Measurements from ENCODE around the gene CPA5.

The CPA5 gene

DNA sequence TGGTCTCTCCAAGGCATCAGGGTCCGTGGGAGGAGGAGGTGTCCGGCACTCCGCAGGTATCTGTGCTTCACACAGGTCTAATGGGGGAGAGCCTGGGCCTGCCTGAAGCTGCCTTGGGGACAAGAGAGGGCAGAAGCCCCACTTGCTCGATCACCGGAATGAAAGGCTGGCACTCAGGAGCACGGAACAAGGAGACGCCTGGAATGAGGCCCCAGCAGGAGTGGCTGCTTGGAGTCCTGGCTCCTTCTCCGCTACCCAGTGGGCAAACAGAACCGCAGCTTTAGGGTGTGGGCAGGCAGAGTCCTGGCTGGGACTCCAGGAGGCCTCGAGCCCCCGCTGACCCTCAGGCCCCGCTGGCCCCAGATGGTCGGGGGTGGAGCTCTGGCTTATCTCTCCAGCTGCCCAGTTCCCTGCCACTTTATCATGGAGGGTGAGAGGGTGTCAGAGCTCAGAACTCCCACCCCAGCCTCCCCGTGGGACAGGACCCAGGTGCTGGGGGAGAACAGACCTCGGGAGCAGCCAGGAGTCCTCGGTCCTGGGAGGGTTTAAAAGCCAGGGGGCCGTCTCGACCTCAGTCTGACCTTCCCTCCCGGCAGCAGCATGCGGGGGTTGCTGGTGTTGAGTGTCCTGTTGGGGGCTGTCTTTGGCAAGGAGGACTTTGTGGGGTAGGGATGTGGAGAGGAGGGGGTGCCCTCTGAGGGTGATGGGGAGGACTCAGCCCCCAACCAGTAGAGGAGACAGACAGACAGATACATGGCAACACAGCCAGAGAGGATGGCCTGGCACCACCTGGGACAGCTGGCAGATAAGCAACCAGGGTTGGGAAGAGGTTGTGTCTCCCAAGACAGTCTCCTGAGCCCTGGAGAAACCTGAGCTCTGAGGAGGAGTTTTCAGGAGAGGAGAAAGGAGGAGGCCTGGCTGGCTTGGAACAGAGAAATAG, 35.6 kb downstream of the CPA5 start, which contains the start of gene CPA1:
Gene CPA1, plus strand, starts transcription at position 574 of the 940 bp plus-strand sequence. Its CDS starts 27 bp downstream, at position 601.
- 95% methylated on average over 14 of the region's 20 CpGs for WGBS (ENCODE audit: insufficient coverage)
- ChIA-PET CTCF (no interaction called here), POLR2A (no interaction called here)
- Histone ChIP-seq H3K27me3 (replicated peaks in 2 of 5; ENCODE audit: control insufficient read depth in 4 of 5, insufficient read depth in 5 of 5, low read length in 4 of 5) (no peaks in the 10 kb centered on the region), H3K27ac (ENCODE audit: insufficient read depth in 1 of 2, low read depth in 1 of 2, low read length in 2 of 2, poor library complexity in 1 of 2, severe bottlenecking in 2 of 2) (no peak within 1 kb of the TSS), H3K9me3 (ENCODE audit: control extremely low read depth in 1 of 5, control insufficient read depth in 4 of 5, insufficient read depth in 2 of 5, low read depth in 1 of 5, low read length in 4 of 5) (peaks cover 3 to 11% (median 5%) of the 10 kb centered on the region in 5 experiments), H3K4me1 (ENCODE audit: control extremely low read depth in 1 of 4, control insufficient read depth in 4 of 4, insufficient read depth in 4 of 4, low read length in 3 of 4) (peaks cover 0 to 9% (median 7%) of the 10 kb centered on the region in 4 experiments), H3K4me3 (ENCODE audit: control insufficient read depth in 1 of 7, extremely low read depth in 1 of 7, insufficient read depth in 4 of 7, low read depth in 2 of 7, low read length in 6 of 7) (no peak within 1 kb of the TSS), H3K36me3 (ENCODE audit: control insufficient read depth in 4 of 4, insufficient read depth in 4 of 4, low read length in 3 of 4) (no peaks in the 10 kb centered on the region)
- DNase-seq, result no peak

DNA sequence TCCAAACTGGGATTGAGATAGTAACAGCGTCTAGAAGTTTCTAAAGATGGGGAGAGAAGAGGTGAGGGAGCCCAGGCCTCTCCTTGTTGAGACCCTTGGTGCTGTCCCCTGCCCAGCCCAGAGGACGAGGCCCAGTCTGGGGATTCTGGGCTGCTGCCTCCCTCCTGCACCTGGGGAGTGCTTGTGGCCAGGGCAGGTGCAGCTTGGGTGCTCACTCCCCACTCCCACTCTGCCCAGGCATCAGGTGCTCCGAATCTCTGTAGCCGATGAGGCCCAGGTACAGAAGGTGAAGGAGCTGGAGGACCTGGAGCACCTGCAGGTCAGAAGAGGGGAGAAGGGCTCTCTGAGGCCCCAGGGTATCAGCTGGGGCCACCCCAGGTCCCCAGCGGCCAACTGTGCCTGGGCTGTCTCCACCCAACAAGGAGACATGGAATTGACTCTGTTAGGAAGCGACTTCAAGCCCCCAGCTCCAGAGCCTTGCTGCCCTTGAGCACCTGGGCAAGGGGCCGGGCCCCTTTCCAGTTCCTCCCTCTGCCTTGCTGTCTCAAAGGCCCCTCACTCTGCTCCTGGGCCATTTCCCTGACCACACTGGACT, 36.3 kb downstream of the CPA5 start:
- Histone ChIP-seq H3K27ac (ENCODE audit: insufficient read depth in 1 of 2, low read depth in 1 of 2, low read length in 2 of 2, poor library complexity in 1 of 2, severe bottlenecking in 2 of 2) (no peak overlapping the region), H3K9me3 (ENCODE audit: control extremely low read depth in 1 of 5, control insufficient read depth in 4 of 5, insufficient read depth in 2 of 5, low read depth in 1 of 5, low read length in 4 of 5) (peaks cover 1 to 8% (median 3%) of the 10 kb centered on the region in 5 experiments), H3K4me1 (ENCODE audit: control extremely low read depth in 1 of 4, control insufficient read depth in 4 of 4, insufficient read depth in 4 of 4, low read length in 3 of 4) (peaks cover 0 to 9% (median 7%) of the 10 kb centered on the region in 4 experiments), H3K36me3 (ENCODE audit: control insufficient read depth in 4 of 4, insufficient read depth in 4 of 4, low read length in 3 of 4) (no peaks in the 10 kb centered on the region), H3K27me3 (replicated peaks in 2 of 5; ENCODE audit: control insufficient read depth in 4 of 5, insufficient read depth in 5 of 5, low read length in 4 of 5) (no peaks in the 10 kb centered on the region), H3K4me3 (ENCODE audit: control insufficient read depth in 1 of 7, extremely low read depth in 1 of 7, insufficient read depth in 4 of 7, low read depth in 2 of 7, low read length in 6 of 7) (no peak overlapping the region)
- WGBS (ENCODE audit: insufficient coverage), result 100% methylated on average over 7 of the region's 7 CpGs
- CTCF ChIA-PET, result no interaction called here
- POLR2A ChIA-PET, result no interaction called here
- DNase-seq, result no peak

DNA sequence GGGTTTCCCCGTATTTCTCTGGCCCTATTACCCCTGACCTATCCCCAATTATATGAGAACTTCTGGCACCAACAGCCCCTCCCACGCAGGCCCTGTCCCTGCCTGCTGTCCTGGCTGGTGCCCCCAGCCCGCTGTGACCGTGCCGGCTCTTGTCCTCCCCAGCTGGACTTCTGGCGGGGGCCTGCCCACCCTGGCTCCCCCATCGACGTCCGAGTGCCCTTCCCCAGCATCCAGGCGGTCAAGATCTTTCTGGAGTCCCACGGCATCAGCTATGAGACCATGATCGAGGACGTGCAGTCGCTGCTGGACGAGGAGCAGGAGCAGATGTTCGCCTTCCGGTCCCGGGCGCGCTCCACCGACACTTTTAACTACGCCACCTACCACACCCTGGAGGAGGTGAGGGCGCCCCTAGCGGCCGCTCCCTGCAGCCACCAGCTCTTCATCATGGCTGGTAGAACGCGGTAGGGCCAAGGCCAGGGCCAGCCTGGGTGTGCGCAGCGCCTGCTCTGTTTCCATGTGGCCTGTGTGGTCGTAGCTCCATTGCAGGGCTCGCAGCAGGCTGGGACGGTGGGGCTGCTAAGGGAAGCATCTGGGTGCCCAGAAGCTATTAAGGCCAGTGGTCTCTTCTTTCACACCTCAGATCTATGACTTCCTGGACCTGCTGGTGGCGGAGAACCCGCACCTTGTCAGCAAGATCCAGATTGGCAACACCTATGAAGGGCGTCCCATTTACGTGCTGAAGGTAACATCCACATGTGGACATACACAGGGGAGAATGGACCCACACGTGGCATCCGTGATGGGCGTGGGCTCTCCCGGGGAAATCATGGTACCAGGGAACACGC, 37.1 kb downstream of the CPA5 start:
- CTCF ChIA-PET, result no interaction called here
- POLR2A ChIA-PET, result no interaction called here
- Histone ChIP-seq H3K4me1 (ENCODE audit: control extremely low read depth in 1 of 4, control insufficient read depth in 4 of 4, insufficient read depth in 4 of 4, low read length in 3 of 4) (peaks cover 0 to 9% (median 7%) of the 10 kb centered on the region in 4 experiments), H3K27ac (ENCODE audit: insufficient read depth in 1 of 2, low read depth in 1 of 2, low read length in 2 of 2, poor library complexity in 1 of 2, severe bottlenecking in 2 of 2) (no peak overlapping the region), H3K4me3 (ENCODE audit: control insufficient read depth in 1 of 7, extremely low read depth in 1 of 7, insufficient read depth in 4 of 7, low read depth in 2 of 7, low read length in 6 of 7) (no peak overlapping the region), H3K36me3 (ENCODE audit: control insufficient read depth in 4 of 4, insufficient read depth in 4 of 4, low read length in 3 of 4) (no peaks in the 10 kb centered on the region), H3K9me3 (ENCODE audit: control extremely low read depth in 1 of 5, control insufficient read depth in 4 of 5, insufficient read depth in 2 of 5, low read depth in 1 of 5, low read length in 4 of 5) (peaks cover 0 to 4% (median 0%) of the 10 kb centered on the region in 5 experiments), H3K27me3 (replicated peaks in 2 of 5; ENCODE audit: control insufficient read depth in 4 of 5, insufficient read depth in 5 of 5, low read length in 4 of 5) (no peaks in the 10 kb centered on the region)
- no peak for DNase-seq
- 97% methylated on average over 38 of the region's 41 CpGs for WGBS (ENCODE audit: insufficient coverage)

GRCh38 chr7:130383187-130383980, 38.8 kb downstream of the CPA5 start:
- no peak overlapping the region for H3K27ac ChIP-seq (ENCODE audit: insufficient read depth in 1 of 2, low read depth in 1 of 2, low read length in 2 of 2, poor library complexity in 1 of 2, severe bottlenecking in 2 of 2)
- 95% methylated on average over 13 of the region's 18 CpGs for WGBS (ENCODE audit: insufficient coverage)
- H3K4me1 ChIP-seq (ENCODE audit: control extremely low read depth in 1 of 4, control insufficient read depth in 4 of 4, insufficient read depth in 4 of 4, low read length in 3 of 4), result peaks cover 0 to 9% (median 7%) of the 10 kb centered on the region in 4 experiments

DNA sequence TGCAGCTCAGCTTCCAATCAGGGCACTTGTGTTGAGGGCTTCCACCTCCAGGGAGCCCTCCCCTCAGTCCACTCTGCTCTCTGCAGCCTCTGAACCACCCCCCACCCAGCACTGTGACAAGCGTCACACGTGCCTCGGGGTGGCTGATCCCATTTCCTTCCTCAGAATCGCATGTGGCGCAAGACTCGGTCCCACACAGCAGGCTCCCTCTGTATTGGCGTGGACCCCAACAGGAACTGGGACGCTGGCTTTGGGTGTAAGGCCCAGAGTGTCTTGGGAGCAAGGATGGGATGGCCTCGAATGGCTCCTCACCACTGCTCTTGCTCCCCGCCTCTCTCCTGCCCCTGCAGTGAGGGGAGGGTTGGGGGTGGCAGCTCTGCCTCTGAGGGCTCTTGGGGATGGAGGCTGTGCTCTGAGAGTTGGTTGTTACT, 39.8 kb downstream of the CPA5 start:
- Histone ChIP-seq H3K27me3 (replicated peaks in 2 of 5; ENCODE audit: control insufficient read depth in 4 of 5, insufficient read depth in 5 of 5, low read length in 4 of 5) (no peaks in the 10 kb centered on the region), H3K4me3 (ENCODE audit: control insufficient read depth in 1 of 7, extremely low read depth in 1 of 7, insufficient read depth in 4 of 7, low read depth in 2 of 7, low read length in 6 of 7) (no peak overlapping the region), H3K27ac (ENCODE audit: insufficient read depth in 1 of 2, low read depth in 1 of 2, low read length in 2 of 2, poor library complexity in 1 of 2, severe bottlenecking in 2 of 2) (no peak overlapping the region), H3K36me3 (ENCODE audit: control insufficient read depth in 4 of 4, insufficient read depth in 4 of 4, low read length in 3 of 4) (no peaks in the 10 kb centered on the region), H3K9me3 (ENCODE audit: control extremely low read depth in 1 of 5, control insufficient read depth in 4 of 5, insufficient read depth in 2 of 5, low read depth in 1 of 5, low read length in 4 of 5) (no peaks in the 10 kb centered on the region), H3K4me1 (ENCODE audit: control extremely low read depth in 1 of 4, control insufficient read depth in 4 of 4, insufficient read depth in 4 of 4, low read length in 3 of 4) (peaks cover 0 to 9% (median 7%) of the 10 kb centered on the region in 4 experiments)
- no peak for DNase-seq
- POLR2A ChIA-PET, result no interaction called here
- CTCF ChIA-PET, result interaction anchor here (1.0 to 1.2 kb wide), 2 partner anchors 10 to 38 kb away, joined by 3 read pairs; no protein-coding TSS in a partner anchor
- 50% methylated on average over 10 of the region's 10 CpGs for WGBS (ENCODE audit: insufficient coverage)

More at GRCh38 chr7:130383187-130383980, 38.8 kb downstream of the CPA5 start:
- no peaks in the 10 kb centered on the region for H3K36me3 ChIP-seq (ENCODE audit: control insufficient read depth in 4 of 4, insufficient read depth in 4 of 4, low read length in 3 of 4)
- no peak overlapping the region for H3K4me3 ChIP-seq (ENCODE audit: control insufficient read depth in 1 of 7, extremely low read depth in 1 of 7, insufficient read depth in 4 of 7, low read depth in 2 of 7, low read length in 6 of 7)
- H3K9me3 ChIP-seq (ENCODE audit: control extremely low read depth in 1 of 5, control insufficient read depth in 4 of 5, insufficient read depth in 2 of 5, low read depth in 1 of 5, low read length in 4 of 5), result no peaks in the 10 kb centered on the region
- CTCF ChIA-PET, result no interaction called here
- H3K27me3 ChIP-seq (replicated peaks in 2 of 5; ENCODE audit: control insufficient read depth in 4 of 5, insufficient read depth in 5 of 5, low read length in 4 of 5), result no peaks in the 10 kb centered on the region
- no peak for DNase-seq
- POLR2A ChIA-PET, result no interaction called here

GRCh38 chr7:130384841-130385599, 40.4 kb downstream of the CPA5 start:
- Histone ChIP-seq H3K36me3 (ENCODE audit: control insufficient read depth in 4 of 4, insufficient read depth in 4 of 4, low read length in 3 of 4) (no peaks in the 10 kb centered on the region), H3K27ac (ENCODE audit: insufficient read depth in 1 of 2, low read depth in 1 of 2, low read length in 2 of 2, poor library complexity in 1 of 2, severe bottlenecking in 2 of 2) (no peak overlapping the region), H3K9me3 (ENCODE audit: control extremely low read depth in 1 of 5, control insufficient read depth in 4 of 5, insufficient read depth in 2 of 5, low read depth in 1 of 5, low read length in 4 of 5) (no peaks in the 10 kb centered on the region), H3K27me3 (replicated peaks in 2 of 5; ENCODE audit: control insufficient read depth in 4 of 5, insufficient read depth in 5 of 5, low read length in 4 of 5) (no peaks in the 10 kb centered on the region), H3K4me1 (ENCODE audit: control extremely low read depth in 1 of 4, control insufficient read depth in 4 of 4, insufficient read depth in 4 of 4, low read length in 3 of 4) (peaks cover 0 to 9% (median 7%) of the 10 kb centered on the region in 4 experiments), H3K4me3 (ENCODE audit: control insufficient read depth in 1 of 7, extremely low read depth in 1 of 7, insufficient read depth in 4 of 7, low read depth in 2 of 7, low read length in 6 of 7) (no peak overlapping the region)
- CTCF ChIA-PET, result interaction anchor here (1.0 to 1.2 kb wide), 2 partner anchors 9 to 37 kb away, joined by 3 read pairs; no protein-coding TSS in a partner anchor
- POLR2A ChIA-PET, result no interaction called here
- WGBS (ENCODE audit: insufficient coverage), result 100% methylated on average over 10 of the region's 13 CpGs
- DNase-seq, result no peak
